GM12873 (cell line): ENCODE data around the gene CHST6.

Source experiments
- TF ChIP-seq, protein P1 (sequence below): IDR thresholded peaks from 2 replicates; pipeline ENCODE4 v1.5.1; 2012; ENCODE audit warnings: low read depth, mild to moderate bottlenecking, moderate library complexity, low read length, control low read depth; ENCODE audit not compliant: insufficient read depth; ENCODE audit errors: missing control alignments

Gene CHST6

DNA sequence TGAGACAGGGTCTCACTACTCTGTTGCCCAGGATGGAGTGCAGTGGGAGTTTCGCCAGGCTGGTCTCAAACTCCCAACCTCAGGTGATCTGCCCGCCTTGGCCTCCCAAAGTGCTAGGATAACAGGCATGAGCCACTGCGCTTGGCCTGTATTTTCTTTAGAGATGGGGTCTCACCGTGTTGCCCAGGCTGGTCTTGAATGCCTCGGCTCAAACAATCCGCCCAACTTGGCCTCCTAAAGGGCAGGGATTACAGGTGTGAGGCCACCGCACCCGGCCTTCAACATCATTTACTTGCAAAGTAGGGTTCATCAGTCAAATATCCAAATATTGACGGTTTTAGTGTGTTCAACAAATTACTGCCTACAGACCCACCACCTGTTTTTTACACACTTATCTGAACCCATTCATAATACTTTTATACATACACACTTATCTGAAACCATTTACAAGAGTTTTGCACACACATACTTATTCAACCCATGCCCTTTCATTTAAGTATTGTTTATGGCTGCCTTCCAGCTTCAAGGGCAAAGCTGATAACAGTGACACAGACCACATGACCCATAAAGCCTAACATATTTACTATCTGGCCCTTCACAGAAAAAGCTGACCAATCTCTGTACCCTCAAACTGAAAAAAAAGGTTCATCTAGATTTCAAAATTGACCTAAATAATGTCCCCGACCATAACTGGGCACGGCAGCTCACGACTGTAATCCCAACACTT is 42.6 kb downstream of the CHST6 start:
- TF ChIP-seq, protein P1, sequence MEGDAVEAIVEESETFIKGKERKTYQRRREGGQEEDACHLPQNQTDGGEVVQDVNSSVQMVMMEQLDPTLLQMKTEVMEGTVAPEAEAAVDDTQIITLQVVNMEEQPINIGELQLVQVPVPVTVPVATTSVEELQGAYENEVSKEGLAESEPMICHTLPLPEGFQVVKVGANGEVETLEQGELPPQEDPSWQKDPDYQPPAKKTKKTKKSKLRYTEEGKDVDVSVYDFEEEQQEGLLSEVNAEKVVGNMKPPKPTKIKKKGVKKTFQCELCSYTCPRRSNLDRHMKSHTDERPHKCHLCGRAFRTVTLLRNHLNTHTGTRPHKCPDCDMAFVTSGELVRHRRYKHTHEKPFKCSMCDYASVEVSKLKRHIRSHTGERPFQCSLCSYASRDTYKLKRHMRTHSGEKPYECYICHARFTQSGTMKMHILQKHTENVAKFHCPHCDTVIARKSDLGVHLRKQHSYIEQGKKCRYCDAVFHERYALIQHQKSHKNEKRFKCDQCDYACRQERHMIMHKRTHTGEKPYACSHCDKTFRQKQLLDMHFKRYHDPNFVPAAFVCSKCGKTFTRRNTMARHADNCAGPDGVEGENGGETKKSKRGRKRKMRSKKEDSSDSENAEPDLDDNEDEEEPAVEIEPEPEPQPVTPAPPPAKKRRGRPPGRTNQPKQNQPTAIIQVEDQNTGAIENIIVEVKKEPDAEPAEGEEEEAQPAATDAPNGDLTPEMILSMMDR = no peak

DNA sequence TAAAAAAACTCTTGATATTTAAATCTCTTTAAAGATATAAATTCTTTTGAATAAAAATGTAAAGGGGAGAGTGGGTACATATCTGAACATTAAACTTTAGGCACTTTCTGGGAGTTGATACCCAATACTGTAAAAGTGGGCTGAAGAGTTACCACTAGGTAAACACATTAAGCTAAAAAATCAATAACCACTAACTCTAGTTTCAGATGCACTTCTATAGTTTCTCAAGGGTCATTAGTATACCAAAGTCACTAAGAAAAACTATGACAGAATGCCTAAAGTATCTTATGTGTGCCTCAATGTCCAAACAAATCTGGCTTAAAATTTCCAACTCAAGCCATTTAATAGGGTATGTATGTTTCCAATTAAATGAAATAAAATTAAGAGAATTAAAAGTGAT is 48.8 kb downstream of the CHST6 start:
- TF ChIP-seq, protein P1 = no peak

DNA sequence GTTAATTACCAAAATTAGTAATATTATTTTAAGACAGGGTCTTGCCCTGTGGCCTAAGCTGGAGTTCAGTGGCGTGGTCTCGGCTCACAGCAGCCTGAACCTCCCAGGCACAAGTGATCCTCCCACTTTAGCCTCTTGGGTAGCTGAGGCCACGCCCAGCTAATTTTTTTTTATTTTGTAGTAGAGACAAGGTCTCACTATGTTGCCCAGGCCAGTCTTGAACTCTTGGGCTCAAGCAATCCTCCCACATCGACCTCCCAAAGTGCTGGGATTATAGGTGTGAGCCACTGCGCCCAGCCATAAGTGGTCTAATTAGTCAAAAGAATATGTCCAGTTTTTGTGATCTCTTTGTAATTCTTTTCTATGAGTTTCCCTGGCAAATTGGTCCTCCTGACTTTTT is 49.9 kb downstream of the CHST6 start:
- TF ChIP-seq, protein P1 = no peak

DNA sequence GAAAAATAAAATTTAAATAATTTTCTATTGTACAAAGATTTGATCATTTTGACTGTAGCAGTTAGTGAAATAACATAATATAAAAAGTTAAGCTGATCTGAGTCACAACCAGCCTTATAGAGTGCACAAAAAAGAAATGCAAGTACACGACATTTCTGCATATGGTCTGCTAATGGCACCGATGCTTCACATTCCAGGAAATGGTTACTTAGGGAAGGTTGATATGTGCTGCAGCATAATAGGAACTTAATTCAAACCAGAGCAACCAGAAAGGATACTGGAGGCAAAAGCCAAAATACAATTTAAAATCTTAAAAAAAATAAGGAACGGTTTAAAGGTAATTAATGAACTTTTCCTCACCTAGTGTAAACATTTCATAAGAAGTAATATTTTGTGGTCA is 51.9 kb downstream of the CHST6 start:
- TF ChIP-seq, protein P1 = no peak

DNA sequence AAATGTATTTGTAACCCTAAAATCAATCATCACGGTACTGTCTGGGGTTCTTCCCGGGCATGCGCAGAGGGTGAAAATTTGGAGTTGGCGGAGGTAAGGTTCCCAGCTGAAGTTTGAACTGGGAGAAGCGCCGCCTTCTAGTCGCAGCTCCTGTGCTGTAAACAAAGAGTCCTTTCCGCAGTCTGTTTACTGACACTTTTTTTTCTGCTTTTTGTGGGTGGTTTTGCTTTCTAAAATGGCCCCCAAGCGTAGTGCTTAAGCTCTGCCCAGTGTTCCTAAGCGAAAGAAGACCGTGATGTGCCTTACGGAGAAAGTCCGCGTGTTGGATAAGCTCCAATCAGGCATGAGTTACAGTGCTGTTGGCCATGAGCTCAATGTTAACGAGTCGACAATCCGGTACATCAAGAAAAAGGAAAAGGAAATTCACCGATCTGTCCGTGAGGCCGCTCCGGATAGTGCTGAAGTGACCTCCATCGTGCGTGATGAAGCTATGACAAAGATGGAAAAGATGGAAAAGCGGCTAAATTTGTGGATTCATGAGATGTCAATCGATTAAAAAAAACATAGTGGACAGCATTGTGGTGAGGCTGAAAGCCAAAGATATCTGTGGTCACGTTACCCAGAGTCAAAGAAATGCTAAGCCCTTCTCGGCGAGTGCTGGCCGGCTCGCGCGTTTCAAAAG is 61.4 kb downstream of the CHST6 start:
- TF ChIP-seq, protein P1 = no peak

DNA sequence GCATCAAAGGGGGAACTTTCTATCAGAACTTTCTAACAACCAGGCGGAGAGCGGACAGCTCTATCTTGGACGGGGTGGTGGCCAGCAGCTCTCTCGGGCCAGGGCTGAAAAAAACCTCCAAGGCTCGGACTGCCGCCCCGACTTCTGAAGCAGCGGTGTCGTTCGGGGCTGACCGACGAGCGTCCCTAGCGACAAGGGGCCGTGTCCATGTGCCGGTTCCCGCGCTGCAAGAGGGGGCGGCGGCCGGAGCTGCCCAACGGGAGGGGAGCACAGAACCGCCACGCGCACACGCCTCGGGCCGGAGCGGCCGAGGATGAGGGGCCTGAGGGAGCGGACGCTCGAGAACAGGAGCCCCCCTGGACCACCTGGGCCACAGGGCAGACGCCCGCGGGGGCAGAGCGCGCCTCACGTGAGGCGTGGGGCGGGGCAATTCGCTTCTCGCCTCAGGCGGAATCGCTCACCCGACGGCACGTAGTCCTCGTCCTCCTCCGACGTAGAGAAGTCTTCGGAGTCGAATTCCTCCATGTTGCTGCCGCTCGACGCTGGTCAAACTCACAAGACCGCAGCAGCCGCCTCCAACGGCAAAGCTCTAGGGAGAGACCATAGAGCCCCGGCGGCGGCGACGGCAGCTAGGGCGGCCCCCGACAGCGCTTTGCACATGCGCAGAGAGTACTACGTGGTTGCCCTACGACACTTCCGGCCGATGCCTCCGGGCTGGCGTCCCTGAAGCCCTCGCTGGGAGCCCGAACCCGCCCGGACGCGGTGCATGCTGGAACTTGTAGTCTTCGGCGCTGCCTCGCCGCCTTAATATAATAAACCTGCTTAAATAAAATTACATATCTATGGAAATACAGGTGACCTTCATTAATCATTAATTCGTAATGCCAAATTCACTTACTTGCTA is 62.2 kb downstream of the CHST6 start, which contains the start of gene CFDP1:
Gene CFDP1, minus strand, starts transcription at position 676 of the 904 bp plus-strand sequence. Its CDS starts 151 bp downstream, at position 525.
- TF ChIP-seq, protein P1 = no peak
